ENCODE results near the gene ACSF2. TPM values are rescaled to one million over a fixed set of nuclear protein-coding genes. Genes with fewer than 3 reads are reported as not detected.
A peak's percentile ranks its signal among the peaks of the same experiment; 100 is the strongest.

Gene ACSF2
- total and polyA plus RNA-seq, 2 of the 13 experiments (the other 11 are each of a cell fraction or from before 2014, with no cell fraction given) = 87.3 to 109 TPM

- TF ChIP-seq ZNF678 (CRISPR knock-in tag; IDR thresholded peaks at IDR 0.05) (peak; percentile 95), CENPT (CRISPR knock-in tag; IDR thresholded peaks at IDR 0.05; ENCODE audit: low read depth) (peak; percentile 96), ARNT (IDR thresholded peaks at IDR 0.05) (no peak), TCF7L2 (IDR thresholded peaks at IDR 0.05; ENCODE audit: low read depth, low read length) (no peak), HNRNPH1 (optimal IDR thresholded peaks at IDR 0.05; ENCODE audit: low read depth, low read length) (no peak), ZNF703 (CRISPR knock-in tag; IDR thresholded peaks at IDR 0.05; ENCODE audit: borderline replicate concordance) (peak; percentile 75; the same call in 1 of the 2 replicates), ZBTB49 (CRISPR knock-in tag; IDR thresholded peaks at IDR 0.05; ENCODE audit: borderline replicate concordance) (peak; percentile 61; the same call in 1 of the 2 replicates), NR0B2 (CRISPR knock-in tag; IDR thresholded peaks at IDR 0.05) (peak; percentile 91), ZNF800 (CRISPR knock-in tag; IDR thresholded peaks at IDR 0.05) (peak; percentile 84), ZNF510 (CRISPR knock-in tag; IDR thresholded peaks at IDR 0.05; ENCODE audit: low read depth) (peak; percentile 85), REL (CRISPR knock-in tag; conservative IDR thresholded peaks at IDR 0.05) (peak; percentile 94), FOXK1 (CRISPR knock-in tag; IDR thresholded peaks at IDR 0.05; ENCODE audit: borderline replicate concordance, low read depth) (peak; percentile 99), PRDM15 (CRISPR knock-in tag; IDR thresholded peaks at IDR 0.05) (peak; percentile 12; the same call in 1 of the 2 replicates)
These were observed 28.7 kb upstream of the ACSF2 start, which contains the start of gene LRRC59 (continued) for GRCh38 chr17:50397111-50397918.

Measured in HepG2 (cell line).